Brain microvascular endothelial cell (primary cell): ENCODE data around the gene SCNN1B.
"Not testable (repeated sequence)": the region's sequence is repeated elsewhere in the genome, so short reads cannot be mapped to it uniquely, and the experiment has no call there.

Source experiments
- DNase-seq: peaks from one replicate; pipeline ENCODE4 v3.0.0-alpha.2; 2020
- H3K27ac ChIP-seq: fragments of 250-450 bp; sonication (Bioruptor Pico); 2 replicates; pipeline ENCODE4 v1.5.1; 2020; ENCODE audit warnings: mild to moderate bottlenecking, moderate library complexity
- H3K27me3 ChIP-seq: fragments of 250-450 bp; sonication (Bioruptor Pico); replicated peaks from 2 replicates; pipeline ENCODE4 v1.5.1; 2020; ENCODE audit warnings: mild to moderate bottlenecking
- H3K36me3 ChIP-seq: fragments of 250-450 bp; sonication (Bioruptor Pico); replicated peaks from 2 replicates; pipeline ENCODE4 v1.5.1; 2020; ENCODE audit warnings: mild to moderate bottlenecking
- H3K4me3 ChIP-seq: 2 replicates; pipeline ENCODE4 v1.5.1; 2011; ENCODE audit warnings: low read depth, mild to moderate bottlenecking, control low read depth, low read length, moderate library complexity
- in situ Hi-C: cut with HindIII; loops from 2 replicates; pipeline ENCODE4 v1.10.0; 2017; ENCODE audit warnings: low sequenced_read_pairs, low pct_ligation_motif_present
- TF ChIP-seq, protein P1 (sequence below): IDR thresholded peaks from 2 replicates; pipeline ENCODE4 v1.5.1; 2011; ENCODE audit warnings: low read depth, mild to moderate bottlenecking, moderate library complexity, low read length, control low read depth, inconsistent platforms; ENCODE audit errors: missing control alignments

SCNN1B gene

GRCh38 chr16:23377071-23377931 is 75.2 kb downstream of the SCNN1B start:
- Histone ChIP-seq H3K27me3 (no peaks in the 10 kb centered on the region), H3K27ac (no peak overlapping the region), H3K4me3 (no peak overlapping the region), H3K36me3 (no peaks in the 10 kb centered on the region)
- DNase-seq = no peak
- TF ChIP-seq, protein P1, sequence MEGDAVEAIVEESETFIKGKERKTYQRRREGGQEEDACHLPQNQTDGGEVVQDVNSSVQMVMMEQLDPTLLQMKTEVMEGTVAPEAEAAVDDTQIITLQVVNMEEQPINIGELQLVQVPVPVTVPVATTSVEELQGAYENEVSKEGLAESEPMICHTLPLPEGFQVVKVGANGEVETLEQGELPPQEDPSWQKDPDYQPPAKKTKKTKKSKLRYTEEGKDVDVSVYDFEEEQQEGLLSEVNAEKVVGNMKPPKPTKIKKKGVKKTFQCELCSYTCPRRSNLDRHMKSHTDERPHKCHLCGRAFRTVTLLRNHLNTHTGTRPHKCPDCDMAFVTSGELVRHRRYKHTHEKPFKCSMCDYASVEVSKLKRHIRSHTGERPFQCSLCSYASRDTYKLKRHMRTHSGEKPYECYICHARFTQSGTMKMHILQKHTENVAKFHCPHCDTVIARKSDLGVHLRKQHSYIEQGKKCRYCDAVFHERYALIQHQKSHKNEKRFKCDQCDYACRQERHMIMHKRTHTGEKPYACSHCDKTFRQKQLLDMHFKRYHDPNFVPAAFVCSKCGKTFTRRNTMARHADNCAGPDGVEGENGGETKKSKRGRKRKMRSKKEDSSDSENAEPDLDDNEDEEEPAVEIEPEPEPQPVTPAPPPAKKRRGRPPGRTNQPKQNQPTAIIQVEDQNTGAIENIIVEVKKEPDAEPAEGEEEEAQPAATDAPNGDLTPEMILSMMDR = no peak
- in situ Hi-C loops = no loop called here

DNA sequence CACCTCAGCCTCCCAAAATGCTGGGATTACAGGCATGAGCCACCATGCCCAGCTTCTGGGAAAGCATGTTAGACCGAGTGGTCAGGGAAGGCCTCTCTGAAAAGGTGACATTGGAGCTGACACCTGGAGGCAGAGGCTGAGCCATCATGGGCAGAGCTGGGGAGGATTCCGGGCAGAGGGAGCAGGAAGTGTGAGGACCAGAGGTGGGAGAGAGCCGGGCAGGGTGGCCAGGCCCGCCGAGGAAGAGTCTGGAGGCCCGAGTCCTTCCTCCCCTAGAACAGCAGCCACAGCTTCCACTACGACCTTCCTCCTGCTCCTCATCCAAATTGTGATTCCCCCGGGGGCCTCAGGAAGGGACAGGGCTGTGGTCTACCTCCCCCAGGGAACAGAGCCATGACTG is 76.2 kb downstream of the SCNN1B start:
- TF ChIP-seq, protein P1 = no peak
- Histone ChIP-seq H3K36me3 (no peaks in the 10 kb centered on the region), H3K27ac (no peak overlapping the region), H3K4me3 (no peak overlapping the region), H3K27me3 (no peaks in the 10 kb centered on the region)
- no peak for DNase-seq
- in situ Hi-C loops = no loop called here

- Histone ChIP-seq H3K27me3 (no peaks in the 10 kb centered on the region), H3K4me3 (no peak overlapping the region), H3K27ac (no peak overlapping the region), H3K36me3 (no peaks in the 10 kb centered on the region)
- in situ Hi-C loops = no loop called here
- TF ChIP-seq, protein P1 = no peak
- DNase-seq = no peak
These were observed 76.8 kb downstream of the SCNN1B start for GRCh38 chr16:23378921-23379320.

DNA sequence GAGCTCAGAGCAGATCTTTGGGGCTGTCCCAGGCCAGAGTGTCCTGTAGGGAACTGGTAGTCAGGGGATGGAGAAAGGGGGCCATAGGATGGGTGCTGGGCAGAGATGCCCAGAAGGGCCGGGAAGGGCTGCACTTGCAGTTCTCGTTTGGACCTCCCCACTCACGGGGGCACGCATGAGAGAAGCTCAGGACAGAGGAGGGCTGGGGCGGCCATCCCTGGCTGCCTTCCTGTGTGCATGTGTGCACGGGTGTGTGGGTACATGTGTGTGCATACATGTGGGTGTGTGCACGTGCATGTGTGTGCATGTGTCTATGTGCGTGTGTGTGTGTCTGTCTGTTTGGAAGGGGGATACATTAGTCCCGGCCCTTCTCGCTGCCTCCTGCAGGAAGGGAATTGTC is 77.6 kb downstream of the SCNN1B start:
- H3K4me3 ChIP-seq = no peak overlapping the region
- in situ Hi-C loops = no loop called here
- no peak overlapping the region for H3K27ac ChIP-seq
- TF ChIP-seq, protein P1 = no peak
- no peaks in the 10 kb centered on the region for H3K27me3 ChIP-seq
- no peaks in the 10 kb centered on the region for H3K36me3 ChIP-seq
- no peak for DNase-seq

DNA sequence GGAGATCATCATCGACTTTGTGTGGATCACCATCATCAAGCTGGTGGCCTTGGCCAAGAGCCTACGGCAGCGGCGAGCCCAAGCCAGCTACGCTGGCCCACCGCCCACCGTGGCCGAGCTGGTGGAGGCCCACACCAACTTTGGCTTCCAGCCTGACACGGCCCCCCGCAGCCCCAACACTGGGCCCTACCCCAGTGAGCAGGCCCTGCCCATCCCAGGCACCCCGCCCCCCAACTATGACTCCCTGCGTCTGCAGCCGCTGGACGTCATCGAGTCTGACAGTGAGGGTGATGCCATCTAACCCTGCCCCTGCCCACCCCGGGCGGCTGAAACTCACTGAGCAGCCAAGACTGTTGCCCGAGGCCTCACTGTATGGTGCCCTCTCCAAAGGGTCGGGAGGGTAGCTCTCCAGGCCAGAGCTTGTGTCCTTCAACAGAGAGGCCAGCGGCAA is 78.4 kb downstream of the SCNN1B start:
- Histone ChIP-seq H3K27ac (no peak overlapping the region), H3K36me3 (no peaks in the 10 kb centered on the region), H3K4me3 (no peak overlapping the region), H3K27me3 (no peaks in the 10 kb centered on the region)
- no peak for DNase-seq
- TF ChIP-seq, protein P1 = no peak
- in situ Hi-C loops = no loop called here

DNA sequence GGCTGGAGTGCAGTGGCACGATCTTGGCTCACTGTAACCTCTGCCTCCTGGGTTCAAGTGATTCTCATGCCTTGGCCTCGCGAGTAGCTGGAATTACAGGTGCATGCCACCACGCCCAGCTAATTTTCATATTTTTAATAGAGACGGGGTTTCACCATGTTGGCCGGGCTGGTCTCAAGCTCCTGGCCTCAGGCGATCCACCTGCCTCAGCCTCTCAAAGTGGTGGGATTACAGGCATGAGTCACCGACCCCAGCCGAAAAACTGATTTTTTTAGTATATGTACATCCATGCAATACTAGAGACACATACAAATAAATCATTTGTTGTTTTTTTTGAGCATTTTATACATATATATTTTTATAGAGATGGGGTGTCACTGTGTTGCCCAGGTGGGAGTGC is 79.6 kb downstream of the SCNN1B start:
- H3K36me3 ChIP-seq, H3K27me3 ChIP-seq, H3K4me3 ChIP-seq, DNase-seq, in situ Hi-C loops, H3K27ac ChIP-seq: not testable (repeated sequence)
